Measurements from ENCODE around the gene LUC7L. TPM values are rescaled to one million over a fixed set of nuclear protein-coding genes. Genes with fewer than 3 reads are reported as not detected.
A peak's percentile ranks its signal among the peaks of the same experiment; 100 is the strongest.
"Not testable (repeated sequence)": the region's sequence is repeated elsewhere in the genome, so short reads cannot be mapped to it uniquely, and the experiment has no call there.

LUC7L gene, protein sequence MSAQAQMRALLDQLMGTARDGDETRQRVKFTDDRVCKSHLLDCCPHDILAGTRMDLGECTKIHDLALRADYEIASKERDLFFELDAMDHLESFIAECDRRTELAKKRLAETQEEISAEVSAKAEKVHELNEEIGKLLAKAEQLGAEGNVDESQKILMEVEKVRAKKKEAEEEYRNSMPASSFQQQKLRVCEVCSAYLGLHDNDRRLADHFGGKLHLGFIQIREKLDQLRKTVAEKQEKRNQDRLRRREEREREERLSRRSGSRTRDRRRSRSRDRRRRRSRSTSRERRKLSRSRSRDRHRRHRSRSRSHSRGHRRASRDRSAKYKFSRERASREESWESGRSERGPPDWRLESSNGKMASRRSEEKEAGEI
- 10 to 100 TPM; 66.1 to 88.3 TPM for total RNA-seq

DNA sequence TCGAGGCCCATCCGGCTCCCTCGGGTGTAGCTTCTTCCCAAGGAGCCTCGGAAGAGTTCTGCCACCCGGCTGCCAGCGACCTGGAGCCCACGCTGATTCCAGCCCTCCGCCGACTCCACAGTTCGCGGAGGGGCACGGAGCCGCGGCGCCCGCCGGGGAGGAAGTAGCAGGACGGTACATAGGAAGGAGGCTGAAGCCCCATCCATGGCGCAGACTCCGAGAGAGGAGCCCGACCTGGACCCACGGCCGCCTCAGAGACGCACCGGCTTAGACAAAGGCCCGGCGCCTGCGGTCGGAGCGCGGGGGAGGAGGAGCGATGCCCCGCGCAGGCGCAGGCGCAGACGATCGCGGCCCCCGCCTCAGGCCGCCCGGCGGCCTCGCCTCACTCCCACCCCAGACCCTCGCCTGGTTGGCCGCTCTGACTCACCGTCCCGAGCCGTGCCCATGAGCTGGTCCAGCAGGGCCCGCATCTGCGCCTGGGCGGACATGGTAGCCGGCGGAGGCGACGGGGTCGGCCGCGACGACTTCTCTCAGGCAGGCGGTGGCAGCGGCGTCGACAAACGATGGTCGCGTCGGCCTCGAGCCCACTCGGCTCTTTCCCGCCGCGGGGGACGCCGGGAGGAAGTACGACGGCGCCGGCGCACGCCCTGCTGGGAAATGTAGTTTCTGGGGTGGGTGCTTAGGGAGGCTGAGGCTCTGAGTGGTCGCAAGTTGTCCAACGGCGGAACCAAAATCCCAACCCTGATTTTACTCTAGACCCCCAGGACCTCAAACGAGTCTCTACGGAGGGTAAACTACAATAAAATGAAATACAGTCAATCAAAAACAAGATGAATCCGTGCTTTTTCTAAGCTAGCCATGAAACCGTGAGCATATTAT, at the start of gene LUC7L:
TSS of gene LUC7L (minus strand) at position 598 of the 879 bp plus-strand sequence. CDS start at position 488, 110 bp downstream.
- Mint-ChIP-seq H3K36me3 (peaks cover 8 to 12% of the 10 kb centered on the region in 2 donors), H3K9me3 (no peaks in the 10 kb centered on the region), H3K27ac (peak within 1 kb of the TSS; percentile 93 to 94)
- ATAC-seq: peak; percentile 90 to 95
- DNase-seq (ENCODE audit: low spot score in 2 of 2): peak; percentile 88 to 90

DNA sequence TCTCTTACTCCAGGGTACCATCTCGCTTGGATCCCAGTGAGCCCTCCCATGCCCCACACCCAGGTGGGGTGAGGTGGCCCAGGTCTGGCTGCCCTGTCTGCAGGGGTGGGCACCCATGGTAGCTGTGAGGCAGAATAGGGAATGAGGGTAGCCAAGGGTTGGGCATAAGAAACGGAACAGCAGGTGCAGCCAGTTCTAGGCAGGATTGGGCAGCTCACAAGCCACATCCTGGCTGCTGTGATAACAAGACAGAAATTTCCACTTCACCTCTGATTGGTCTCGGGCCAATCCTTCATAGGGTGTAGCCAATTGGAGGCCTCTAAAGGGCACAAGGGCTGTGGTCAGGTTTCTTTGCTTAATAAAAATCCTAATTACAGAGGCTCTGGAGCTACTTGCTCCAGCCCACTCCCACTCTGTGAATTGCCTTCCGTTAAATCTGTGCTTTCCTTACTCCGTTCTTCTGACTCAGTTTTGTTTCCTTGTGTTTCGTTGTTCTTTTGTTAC, 49.7 kb upstream of the LUC7L start:
- no peak for DNase-seq (ENCODE audit: low spot score in 2 of 2)
- Mint-ChIP-seq H3K27ac (no peak overlapping the region), H3K9me3 (no peaks in the 10 kb centered on the region), H3K36me3 (no peaks in the 10 kb centered on the region)
- peak; percentile 42 to 62 for ATAC-seq

DNA sequence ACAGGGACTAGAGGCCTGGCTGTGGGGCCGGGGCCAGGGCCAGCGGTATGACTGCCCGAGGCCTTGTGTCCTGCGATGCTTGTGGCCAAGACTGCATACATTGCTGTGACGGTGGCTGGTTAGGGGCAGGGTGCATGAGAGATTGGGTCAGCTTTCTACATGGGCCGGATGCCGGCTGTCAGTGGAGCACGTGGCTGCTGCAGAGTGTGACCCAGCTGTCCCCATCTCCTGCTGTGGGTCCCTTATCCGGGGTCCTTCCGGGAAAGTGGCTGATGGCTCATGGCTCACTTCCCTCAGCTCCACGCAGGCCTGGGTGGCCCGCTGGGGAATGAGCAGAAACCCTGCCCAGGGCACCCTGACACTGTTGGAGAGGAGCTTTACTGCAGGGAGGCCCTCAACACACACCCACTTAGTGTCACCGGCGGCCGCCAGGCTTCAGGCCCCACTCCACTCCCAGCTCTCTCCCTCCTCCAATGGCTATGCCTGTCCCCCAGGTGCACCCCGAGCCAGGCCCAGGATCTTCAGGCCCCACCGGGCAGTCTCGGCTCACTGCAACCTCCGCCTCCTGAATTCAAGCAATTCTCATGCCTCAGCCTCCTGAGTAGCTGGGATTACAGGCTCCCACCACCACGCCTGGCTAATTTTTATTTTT, 47.3 kb upstream of the LUC7L start:
- DNase-seq (ENCODE audit: low spot score in 2 of 2): no peak

DNA sequence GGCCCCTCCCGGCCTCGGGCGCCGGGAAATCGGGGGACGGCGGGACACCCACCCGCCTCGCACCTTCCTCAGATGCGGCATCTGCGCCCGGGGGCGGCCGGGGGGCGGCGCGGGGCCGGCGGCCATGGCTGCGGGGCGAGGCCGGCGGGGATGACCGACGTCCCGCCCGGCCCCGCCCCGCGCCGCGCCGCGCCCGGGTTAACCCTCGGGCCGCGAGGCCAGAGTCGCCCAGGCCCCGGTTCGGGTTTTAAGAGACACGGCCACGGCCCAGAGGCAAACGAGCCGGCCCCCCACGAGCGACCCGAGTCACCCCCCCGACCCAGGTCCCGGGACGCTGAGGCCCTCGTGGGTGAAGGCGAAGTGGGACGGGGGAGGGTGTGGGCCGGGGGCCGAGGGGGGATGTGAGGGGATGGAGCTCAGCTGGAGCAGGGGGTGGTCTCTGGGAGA, 46.6 kb upstream of the LUC7L start, which contains the start of gene RGS11:
TSS of gene RGS11 (minus strand) at position 159 of the 447 bp plus-strand sequence. CDS start at position 126, 33 bp downstream.
- no peak for DNase-seq (ENCODE audit: low spot score in 2 of 2)
- Mint-ChIP-seq H3K27ac (no peak within 1 kb of the TSS), H3K9me3 (no peaks in the 10 kb centered on the region), H3K36me3 (no peaks in the 10 kb centered on the region)
- ATAC-seq: no peak

More for the DNA sequence above, 47.3 kb upstream of the LUC7L start:
- Mint-ChIP-seq H3K27ac (no peak overlapping the region), H3K36me3 (no peaks in the 10 kb centered on the region), H3K9me3 (no peaks in the 10 kb centered on the region)
- no peak for ATAC-seq

DNA sequence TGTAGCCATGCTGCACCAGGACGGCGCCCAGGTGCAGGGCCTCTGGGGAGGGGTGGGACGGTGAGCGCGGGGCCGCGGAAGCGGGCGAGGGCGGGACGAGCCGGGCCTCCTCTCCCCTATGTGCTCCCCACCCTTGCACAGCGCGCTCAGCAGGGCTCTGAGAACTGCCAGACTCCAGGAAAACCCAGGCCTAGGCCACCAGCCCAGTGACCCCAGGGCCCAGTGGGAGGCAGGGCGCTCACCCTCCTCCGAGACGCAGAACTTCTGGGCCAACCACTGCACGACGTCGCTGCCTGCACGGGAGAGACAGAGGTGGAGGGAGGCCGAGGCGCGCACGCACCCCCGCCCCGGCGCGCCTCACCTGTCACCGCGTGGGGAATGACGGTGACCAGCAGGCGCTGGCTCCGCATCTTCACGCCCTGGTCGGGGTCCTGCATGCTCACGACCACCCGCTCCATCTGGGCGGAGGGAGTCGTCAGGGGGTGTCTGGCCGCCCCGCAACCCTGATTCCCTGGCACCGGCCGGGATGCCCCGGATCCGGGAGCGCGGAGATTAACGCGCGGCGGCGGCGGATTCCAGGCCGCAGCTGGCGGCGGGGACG, 45.9 kb upstream of the LUC7L start:
- DNase-seq (ENCODE audit: low spot score in 2 of 2) (peak in 1 of 2 donors; percentile 26), ATAC-seq (peak in 1 of 2 donors; percentile 38)
- Mint-ChIP-seq H3K36me3 (no peaks in the 10 kb centered on the region), H3K27ac (no peak overlapping the region), H3K9me3 (no peaks in the 10 kb centered on the region)

DNA sequence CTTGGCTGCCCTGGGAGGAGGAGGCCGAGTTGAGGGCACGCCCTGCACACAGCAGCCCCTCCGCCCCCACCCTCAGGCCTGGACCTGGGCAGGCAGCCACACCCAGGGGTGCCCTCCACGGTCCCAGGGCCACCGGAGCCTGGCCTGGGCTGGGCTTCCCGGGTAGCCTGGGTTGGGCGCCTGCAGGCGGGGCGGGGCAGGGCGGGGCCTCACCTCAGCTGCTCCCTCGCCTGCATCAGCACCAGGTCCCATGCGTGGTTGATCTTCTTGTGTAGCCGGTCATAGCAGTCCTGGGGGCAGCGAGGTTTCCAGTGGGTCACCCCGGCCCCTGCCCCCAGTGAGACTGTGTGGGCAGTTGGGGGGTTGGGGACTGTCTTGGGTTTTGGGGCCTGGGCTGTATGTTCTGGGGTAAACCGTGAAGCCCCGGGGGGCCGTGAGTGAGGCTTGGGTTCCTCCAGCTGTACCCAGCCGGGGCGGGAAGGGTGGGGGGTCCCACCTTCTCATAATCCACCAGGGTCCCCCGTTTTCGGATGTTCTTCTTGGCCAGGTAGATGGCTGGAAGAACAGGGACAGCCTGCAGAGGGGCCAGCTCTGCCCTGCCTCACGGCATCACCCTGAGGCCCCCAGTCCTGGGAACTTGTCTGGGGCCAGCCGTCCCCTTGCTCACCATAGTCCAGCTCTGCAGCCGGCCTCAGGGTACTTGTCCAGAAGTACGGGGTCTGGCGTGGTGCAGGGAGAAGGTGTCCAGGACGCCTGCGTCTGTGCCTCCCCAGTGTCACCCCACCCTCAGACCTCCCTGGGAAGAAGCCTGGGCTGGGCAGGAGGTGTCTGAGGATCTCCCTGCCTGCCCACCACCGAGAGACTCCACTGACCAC, 44.5 kb upstream of the LUC7L start:
- ATAC-seq (no peak), DNase-seq (ENCODE audit: low spot score in 2 of 2) (no peak)
- no peaks in the 10 kb centered on the region for H3K36me3 Mint-ChIP-seq
- no peak overlapping the region for H3K27ac Mint-ChIP-seq
- no peaks in the 10 kb centered on the region for H3K9me3 Mint-ChIP-seq

DNA sequence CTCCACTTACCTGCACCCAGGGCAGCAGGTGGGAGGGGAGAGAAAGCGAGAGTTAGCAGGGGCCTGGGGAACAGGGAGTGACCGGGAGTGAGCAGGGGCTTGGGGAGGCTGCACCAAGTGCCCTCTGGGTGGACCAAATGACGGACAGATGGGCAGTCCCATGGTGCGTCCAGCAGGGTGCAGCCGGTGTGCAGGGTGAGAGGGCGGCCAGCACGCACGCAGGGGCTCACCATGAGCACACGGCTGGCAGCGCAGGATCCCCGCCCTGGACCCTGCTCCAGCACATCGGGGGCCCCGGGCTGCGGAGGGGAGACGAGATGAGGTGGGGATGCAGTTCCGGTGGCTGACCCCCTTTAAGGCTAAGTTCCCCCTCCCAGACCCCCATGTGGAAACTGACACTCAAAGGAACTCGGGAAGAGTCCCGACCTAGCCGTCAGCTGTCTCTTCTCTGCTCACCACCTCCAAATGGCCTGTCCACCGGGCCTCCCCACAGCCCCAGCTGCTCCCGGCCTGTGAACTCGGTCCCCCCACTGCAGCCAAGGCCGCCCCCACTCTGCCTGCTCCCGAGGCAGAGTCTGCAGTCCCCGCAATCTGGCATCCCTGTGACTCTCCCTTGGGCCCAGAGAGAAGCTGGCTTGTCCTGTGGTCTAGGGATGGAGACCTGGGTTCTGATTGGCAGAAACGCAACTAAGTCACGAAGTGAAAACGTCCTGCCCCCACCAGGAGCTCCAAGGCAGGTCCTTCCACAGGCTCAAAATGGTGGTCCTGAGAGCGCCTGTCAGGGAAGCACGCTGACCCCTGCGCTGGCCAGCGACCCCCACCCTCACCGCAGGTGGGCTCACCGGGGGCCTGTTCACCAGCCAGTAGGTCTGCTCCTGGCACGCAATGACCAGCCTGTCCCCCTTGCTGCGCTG, 43.6 kb upstream of the LUC7L start:
- Mint-ChIP-seq H3K9me3 (peaks cover 0 to 2% of the 10 kb centered on the region in 2 donors), H3K27ac (no peak overlapping the region), H3K36me3 (no peaks in the 10 kb centered on the region)
- ATAC-seq (no peak), DNase-seq (ENCODE audit: low spot score in 2 of 2) (no peak)

DNA sequence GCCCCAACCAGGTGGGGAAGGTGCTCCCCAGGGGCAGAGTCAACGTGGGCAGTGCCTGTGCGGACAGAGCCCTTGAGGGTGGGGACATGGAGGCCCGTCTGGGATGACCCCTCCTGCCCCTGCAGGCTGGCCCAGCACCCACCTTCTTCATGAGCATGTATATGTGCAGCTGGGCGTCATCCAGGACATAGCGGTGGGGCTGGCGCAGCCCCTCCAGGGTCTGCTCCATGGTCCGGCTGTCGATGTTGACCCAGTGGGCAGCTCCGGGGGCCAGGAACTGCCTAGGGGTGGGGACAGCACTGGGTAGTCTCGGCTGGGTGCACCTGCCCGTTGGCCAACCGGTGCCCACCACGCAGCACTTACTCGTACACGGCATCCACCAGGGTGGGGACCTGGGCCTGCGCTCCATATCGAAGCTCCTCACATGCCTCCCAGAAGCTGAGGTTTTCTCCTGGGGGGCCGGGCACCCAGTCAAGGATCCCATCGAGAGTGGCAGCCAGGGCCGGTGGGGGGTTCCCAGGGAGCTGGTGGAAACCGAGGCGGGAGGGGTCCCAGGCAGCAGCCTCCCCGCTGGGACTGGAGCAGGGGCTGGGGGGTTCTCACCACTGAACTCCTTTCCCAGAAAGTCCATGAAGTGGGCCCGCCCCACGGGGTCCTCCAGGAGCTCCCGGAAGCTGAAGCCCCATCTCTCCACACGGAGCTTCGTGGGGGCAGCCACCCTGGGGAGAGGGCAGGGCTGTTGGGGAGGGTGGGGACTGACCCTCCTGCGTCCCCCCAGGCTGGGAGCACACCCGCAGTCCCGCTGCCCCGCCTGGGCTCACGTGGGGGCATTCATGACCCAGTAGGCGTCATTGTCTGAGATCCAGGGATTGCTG, 41.4 kb upstream of the LUC7L start:
- no peaks in the 10 kb centered on the region for H3K36me3 Mint-ChIP-seq
- H3K27ac Mint-ChIP-seq: no peak overlapping the region
- DNase-seq (ENCODE audit: low spot score in 2 of 2): no peak
- no peak for ATAC-seq
- peaks cover 0 to 6% of the 10 kb centered on the region in 2 donors for H3K9me3 Mint-ChIP-seq

DNA sequence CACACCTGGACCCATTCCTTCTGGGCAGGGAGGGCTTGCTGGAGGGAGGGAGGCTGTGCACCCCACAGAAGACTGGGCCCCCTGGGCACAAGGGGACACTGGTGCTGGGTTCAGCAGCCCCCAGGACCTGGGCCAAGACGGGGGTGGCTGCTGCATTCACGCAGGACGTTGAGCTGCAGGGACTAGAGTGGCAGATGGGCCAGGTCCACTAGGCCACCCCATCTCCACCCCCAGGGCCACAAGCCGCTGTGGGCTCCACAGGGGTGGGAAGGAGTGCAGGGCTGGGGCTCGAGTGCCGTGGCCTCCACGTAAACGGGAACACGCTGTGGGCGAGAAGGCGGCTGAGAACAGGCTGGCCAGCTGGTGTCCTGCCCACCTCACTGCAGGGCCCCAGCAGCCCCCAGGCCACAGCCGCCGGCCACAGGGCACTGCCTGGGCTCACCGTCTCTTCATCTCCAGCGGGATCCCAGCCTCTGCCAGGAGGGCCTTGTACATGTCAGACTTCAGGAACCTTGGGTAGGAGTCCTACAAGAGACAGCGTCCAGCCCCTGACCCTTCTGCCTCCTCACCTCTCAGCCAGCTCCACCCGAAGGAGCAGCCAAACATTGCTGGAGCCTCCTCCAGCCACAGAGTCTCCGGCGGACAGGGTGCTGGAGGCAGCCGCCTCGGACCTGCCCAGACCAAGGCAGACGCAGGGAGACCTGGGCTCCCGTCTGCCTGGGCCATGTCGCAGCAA, 40.0 kb upstream of the LUC7L start:
- no peaks in the 10 kb centered on the region for H3K36me3 Mint-ChIP-seq
- peaks cover 0 to 6% of the 10 kb centered on the region in 2 donors for H3K9me3 Mint-ChIP-seq
- no peak overlapping the region for H3K27ac Mint-ChIP-seq
- no peak for ATAC-seq
- DNase-seq (ENCODE audit: low spot score in 2 of 2): no peak

DNA sequence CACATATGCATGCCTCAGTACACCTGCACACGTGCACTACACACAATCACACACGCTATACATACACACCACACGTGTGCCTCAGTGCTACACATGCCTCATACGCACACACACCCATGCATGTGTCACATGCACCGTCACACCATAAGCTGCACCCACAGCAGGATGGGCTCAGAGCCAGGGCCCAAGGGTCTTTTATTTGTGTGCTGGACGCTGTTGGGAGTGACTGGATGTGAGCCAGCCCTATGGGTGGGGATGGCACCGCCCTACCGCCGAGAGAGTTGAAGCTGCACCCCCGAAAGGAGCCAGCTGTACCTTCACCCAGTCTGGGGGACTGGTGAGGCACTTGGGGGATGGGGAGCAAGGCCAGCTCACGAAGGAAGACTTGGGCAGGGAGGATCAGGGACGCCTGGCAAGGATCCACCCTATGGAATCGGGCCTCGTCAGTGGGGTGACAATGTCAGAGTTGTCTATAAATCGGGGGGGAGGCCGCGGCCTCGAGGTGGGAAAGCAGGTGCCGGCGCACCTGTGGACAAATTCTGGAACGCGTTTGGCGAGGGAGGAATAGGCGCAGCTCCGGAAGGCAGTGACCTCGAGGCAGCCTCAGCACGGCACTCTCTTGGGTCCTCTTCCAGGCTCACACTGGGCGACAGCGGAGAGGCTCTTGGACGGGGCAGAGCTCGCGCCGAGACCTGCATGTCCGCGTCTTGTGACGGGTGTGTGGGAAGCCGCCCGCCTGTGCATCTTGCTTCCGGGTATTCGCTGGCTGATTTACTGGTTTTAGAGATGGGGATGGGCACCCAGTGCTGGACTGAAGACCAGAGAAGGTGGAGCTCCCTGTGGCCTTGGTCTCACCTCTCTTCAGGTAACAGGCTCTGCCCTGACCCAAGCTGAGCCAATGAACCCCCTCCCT, 39.1 kb upstream of the LUC7L start:
- Mint-ChIP-seq H3K36me3 (no peaks in the 10 kb centered on the region), H3K27ac (no peak overlapping the region), H3K9me3 (peaks cover 0 to 6% of the 10 kb centered on the region in 2 donors)
- DNase-seq (ENCODE audit: low spot score in 2 of 2) (no peak), ATAC-seq (no peak)

DNA sequence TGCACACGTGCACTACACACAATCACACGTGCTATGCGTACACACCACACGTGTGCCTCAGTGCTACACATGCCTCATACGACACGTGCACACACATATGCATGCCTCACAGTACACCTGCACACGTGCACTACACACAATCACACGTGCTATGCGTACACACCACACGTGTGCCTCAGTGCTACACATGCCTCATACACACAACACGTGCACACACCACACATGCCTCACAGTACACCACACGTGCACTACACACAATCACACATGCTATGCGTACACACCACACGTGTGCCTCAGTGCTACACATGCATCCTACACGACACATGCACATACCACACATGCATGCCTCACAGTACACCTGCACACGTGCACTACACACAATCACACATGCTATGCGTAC, 38.3 kb upstream of the LUC7L start:
- not testable (repeated sequence) for H3K27ac Mint-ChIP-seq; H3K9me3 Mint-ChIP-seq; H3K36me3 Mint-ChIP-seq; DNase-seq (ENCODE audit: low spot score in 2 of 2); ATAC-seq

Measured in activated naive CD4-positive, alpha-beta T cell treated with anti-CD3 and anti-CD28 coated beads, Interleukin-2, amount 50 U/mL, for 72 hours (primary cell).